ENCODE data around the gene ZNF610. TPM values are rescaled to one million over a fixed set of nuclear protein-coding genes. Genes with fewer than 3 reads are reported as not detected.

ZNF610 gene
- polyA plus RNA-seq, 2 of the 4 experiments (the other 2 are of a cell fraction): not detected

GRCh38 chr19:52391135-52391534 lies 55.1 kb downstream of the ZNF610 start:
- POLR2A ChIA-PET: no interaction called here

GRCh38 chr19:52397310-52398080 lies 61.5 kb downstream of the ZNF610 start, which contains the start of gene ZNF528:
TSS of gene ZNF528 (plus strand) at chr19:52397849. CDS start at chr19:52402014, 4,165 bp downstream.
- no peak for FAIRE-seq
- ChIA-PET POLR2A (no interaction called here), CTCF (interaction anchor here (0.6 kb wide), 1 partner anchor 378 kb away, joined by 3 read pairs; no protein-coding TSS in a partner anchor)
- DNase-seq (ENCODE audit: low read depth in 1 of 2, low spot score in 1 of 2): peak; percentile 6 to 52
- Histone ChIP-seq H3K27ac (no peak within 1 kb of the TSS), H3K9me3 (peaks cover 73% of the 10 kb centered on the region), H3K4me3 (no peak within 1 kb of the TSS), H3K4me1 (no peaks in the 10 kb centered on the region), H3K4me2 (no peak within 1 kb of the TSS)
- peak in 1 of 2 experiments; percentile 69; a peak in 3 of 6 replicates for ATAC-seq
- TF ChIP-seq ELK1 (IDR thresholded peaks at IDR 0.05; ENCODE audit: low read depth, low read length) (no peak), HMGXB4 (CRISPR knock-in tag; IDR thresholded peaks at IDR 0.05; ENCODE audit: borderline replicate concordance) (no peak)
- 18% methylated on average over 30 of the region's 36 CpGs for WGBS (ENCODE audit: missing lambda C conversion rate)

More at GRCh38 chr19:52391135-52391534, 55.1 kb downstream of the ZNF610 start:
- H3K4me2 ChIP-seq: no peak overlapping the region
- no peaks in the 10 kb centered on the region for H3K4me1 ChIP-seq
- ATAC-seq: no peak
- no peak for TF ChIP-seq ZNF302 (CRISPR knock-in tag; IDR thresholded peaks at IDR 0.05)
- TF ChIP-seq ELK1 (IDR thresholded peaks at IDR 0.05; ENCODE audit: low read depth, low read length): no peak
- no peak for TF ChIP-seq FOSL2 (IDR thresholded peaks at IDR 0.05)
- no peak for TF ChIP-seq FOSL2 (CRISPR knock-in tag; IDR thresholded peaks at IDR 0.05)
- TF ChIP-seq BCL3 (IDR thresholded peaks at IDR 0.05): no peak
- no peak for TF ChIP-seq NR3C1 (IDR thresholded peaks at IDR 0.05)
- TF ChIP-seq ZSCAN20 (CRISPR knock-in tag; IDR thresholded peaks at IDR 0.05): no peak
- no peak for TF ChIP-seq SMC3 (IDR thresholded peaks at IDR 0.05)
- TF ChIP-seq FOSB (CRISPR knock-in tag; IDR thresholded peaks at IDR 0.05): no peak
- TF ChIP-seq ATOH8 (CRISPR knock-in tag; IDR thresholded peaks at IDR 0.05; ENCODE audit: low read depth): no peak
- no peak for TF ChIP-seq EP300 (IDR thresholded peaks at IDR 0.05)
- TF ChIP-seq HEYL (CRISPR knock-in tag; IDR thresholded peaks at IDR 0.05): no peak
- no peak for TF ChIP-seq NFE2L2 (conservative IDR thresholded peaks at IDR 0.05; ENCODE audit: low read length)
- TF ChIP-seq HOXA7 (CRISPR knock-in tag; IDR thresholded peaks at IDR 0.05): no peak
- no peak for TF ChIP-seq KDM1A (IDR thresholded peaks at IDR 0.05; ENCODE audit: low read depth)
- TF ChIP-seq EHF (CRISPR knock-in tag; IDR thresholded peaks at IDR 0.05): no peak
- TF ChIP-seq HOXB13 (CRISPR knock-in tag; IDR thresholded peaks at IDR 0.05; ENCODE audit: low read depth): no peak
- no peak for TF ChIP-seq MAZ (IDR thresholded peaks at IDR 0.05; ENCODE audit: borderline replicate concordance, low read depth, low read length)
- TF ChIP-seq MYC (IDR thresholded peaks at IDR 0.05; ENCODE audit: borderline replicate concordance, low read length): no peak
- no peak for TF ChIP-seq CHD2 (IDR thresholded peaks at IDR 0.05; ENCODE audit: low read length, partially characterized antibody)
- TF ChIP-seq RAD21 (conservative IDR thresholded peaks at IDR 0.05 in 1 of 2, IDR thresholded peaks at IDR 0.05 in 1 of 2): no peak
- no peak overlapping the region for H3K27ac ChIP-seq
- no peak overlapping the region for H3K4me3 ChIP-seq
- FAIRE-seq: no peak
- CTCF ChIA-PET: no interaction called here
- no peak for DNase-seq (ENCODE audit: low read depth in 1 of 2, low spot score in 1 of 2)
- 0% methylated on average over 1 of the region's 1 CpG for WGBS (ENCODE audit: missing lambda C conversion rate)
- peaks cover 61% of the 10 kb centered on the region for H3K9me3 ChIP-seq

Measured in A549 (cell line).